ENCODE results near the gene ZNF831.

ZNF831 gene

GRCh38 chr20:59153355-59153681 lies 10.3 kb upstream of the ZNF831 start:
- Histone ChIP-seq H3K9me3 (no peaks in the 10 kb centered on the region), H3K4me1 (ENCODE audit: control insufficient read depth in 1 of 2, insufficient read depth in 1 of 2, low read depth in 1 of 2, low read length in 1 of 2) (peaks cover 0 to 7% of the 10 kb centered on the region in 2 experiments)

DNA sequence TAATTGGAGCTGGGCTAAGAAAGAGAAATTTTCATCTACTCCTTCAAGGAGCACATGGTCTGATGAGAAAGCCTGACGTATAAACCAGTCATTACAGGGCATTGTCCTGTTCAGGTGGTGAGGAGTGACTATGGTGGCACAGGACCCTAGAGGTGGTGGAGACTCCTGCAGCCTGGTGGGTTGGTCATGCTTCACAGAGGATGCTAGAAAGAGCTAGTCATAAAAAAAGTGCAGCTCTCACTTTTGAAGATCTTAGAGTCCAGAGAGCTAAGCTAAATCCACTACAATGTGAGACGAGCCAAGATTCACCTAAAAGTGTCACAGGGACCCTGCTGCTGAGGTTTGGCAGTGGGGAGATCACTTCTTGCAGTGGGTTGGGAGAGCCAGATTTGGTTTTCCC lies 9.8 kb upstream of the ZNF831 start:
- H3K27ac ChIP-seq = no peak overlapping the region
- TF ChIP-seq, protein P1, sequence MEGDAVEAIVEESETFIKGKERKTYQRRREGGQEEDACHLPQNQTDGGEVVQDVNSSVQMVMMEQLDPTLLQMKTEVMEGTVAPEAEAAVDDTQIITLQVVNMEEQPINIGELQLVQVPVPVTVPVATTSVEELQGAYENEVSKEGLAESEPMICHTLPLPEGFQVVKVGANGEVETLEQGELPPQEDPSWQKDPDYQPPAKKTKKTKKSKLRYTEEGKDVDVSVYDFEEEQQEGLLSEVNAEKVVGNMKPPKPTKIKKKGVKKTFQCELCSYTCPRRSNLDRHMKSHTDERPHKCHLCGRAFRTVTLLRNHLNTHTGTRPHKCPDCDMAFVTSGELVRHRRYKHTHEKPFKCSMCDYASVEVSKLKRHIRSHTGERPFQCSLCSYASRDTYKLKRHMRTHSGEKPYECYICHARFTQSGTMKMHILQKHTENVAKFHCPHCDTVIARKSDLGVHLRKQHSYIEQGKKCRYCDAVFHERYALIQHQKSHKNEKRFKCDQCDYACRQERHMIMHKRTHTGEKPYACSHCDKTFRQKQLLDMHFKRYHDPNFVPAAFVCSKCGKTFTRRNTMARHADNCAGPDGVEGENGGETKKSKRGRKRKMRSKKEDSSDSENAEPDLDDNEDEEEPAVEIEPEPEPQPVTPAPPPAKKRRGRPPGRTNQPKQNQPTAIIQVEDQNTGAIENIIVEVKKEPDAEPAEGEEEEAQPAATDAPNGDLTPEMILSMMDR (IDR thresholded peaks at IDR 0.05) = no peak
- H3K36me3 ChIP-seq = no peaks in the 10 kb centered on the region
- H3K9me3 ChIP-seq = no peaks in the 10 kb centered on the region
- peaks cover 47% of the 10 kb centered on the region for H3K27me3 ChIP-seq
- no peak overlapping the region for H3K4me3 ChIP-seq (ENCODE audit: low read depth in 1 of 2, low read length in 1 of 2)
- H3K4me1 ChIP-seq (ENCODE audit: control insufficient read depth in 1 of 2, insufficient read depth in 1 of 2, low read depth in 1 of 2, low read length in 1 of 2) = peaks cover 0 to 7% of the 10 kb centered on the region in 2 experiments

More at GRCh38 chr20:59153355-59153681, 10.3 kb upstream of the ZNF831 start:
- Histone ChIP-seq H3K27me3 (peaks cover 45% of the 10 kb centered on the region), H3K27ac (no peak overlapping the region), H3K36me3 (no peaks in the 10 kb centered on the region), H3K4me3 (ENCODE audit: low read depth in 1 of 2, low read length in 1 of 2) (no peak overlapping the region)
- TF ChIP-seq, protein P1 (IDR thresholded peaks at IDR 0.05) = no peak

- Histone ChIP-seq H3K27ac (no peak overlapping the region), H3K4me1 (ENCODE audit: control insufficient read depth in 1 of 2, insufficient read depth in 1 of 2, low read depth in 1 of 2, low read length in 1 of 2) (peaks cover 0 to 7% of the 10 kb centered on the region in 2 experiments), H3K4me3 (ENCODE audit: low read depth in 1 of 2, low read length in 1 of 2) (no peak overlapping the region), H3K9me3 (no peaks in the 10 kb centered on the region), H3K36me3 (no peaks in the 10 kb centered on the region), H3K27me3 (peaks cover 47% of the 10 kb centered on the region)
- TF ChIP-seq, protein P1 (IDR thresholded peaks at IDR 0.05) = no peak
These were observed 9.2 kb upstream of the ZNF831 start for GRCh38 chr20:59154317-59155013.

GRCh38 chr20:59157064-59157463 lies 6.6 kb upstream of the ZNF831 start:
- Histone ChIP-seq H3K27ac (no peak overlapping the region), H3K4me3 (ENCODE audit: low read depth in 1 of 2, low read length in 1 of 2) (no peak overlapping the region), H3K36me3 (no peaks in the 10 kb centered on the region), H3K4me1 (ENCODE audit: control insufficient read depth in 1 of 2, insufficient read depth in 1 of 2, low read depth in 1 of 2, low read length in 1 of 2) (no peaks in the 10 kb centered on the region), H3K9me3 (no peaks in the 10 kb centered on the region), H3K27me3 (peaks cover 31% of the 10 kb centered on the region)
- TF ChIP-seq, protein P1 (IDR thresholded peaks at IDR 0.05) = no peak

GRCh38 chr20:59157531-59157930 lies 6.1 kb upstream of the ZNF831 start:
- TF ChIP-seq, protein P1 (IDR thresholded peaks at IDR 0.05) = no peak

More at GRCh38 chr20:59157531-59157930, 6.1 kb upstream of the ZNF831 start:
- Histone ChIP-seq H3K36me3 (no peaks in the 10 kb centered on the region), H3K27ac (no peak overlapping the region), H3K9me3 (no peaks in the 10 kb centered on the region), H3K27me3 (peaks cover 31% of the 10 kb centered on the region), H3K4me1 (ENCODE audit: control insufficient read depth in 1 of 2, insufficient read depth in 1 of 2, low read depth in 1 of 2, low read length in 1 of 2) (peaks cover 0 to under 1% of the 10 kb centered on the region in 2 experiments), H3K4me3 (ENCODE audit: low read depth in 1 of 2, low read length in 1 of 2) (no peak overlapping the region)
